Measurements from ENCODE around the gene POU6F2.

DNA sequence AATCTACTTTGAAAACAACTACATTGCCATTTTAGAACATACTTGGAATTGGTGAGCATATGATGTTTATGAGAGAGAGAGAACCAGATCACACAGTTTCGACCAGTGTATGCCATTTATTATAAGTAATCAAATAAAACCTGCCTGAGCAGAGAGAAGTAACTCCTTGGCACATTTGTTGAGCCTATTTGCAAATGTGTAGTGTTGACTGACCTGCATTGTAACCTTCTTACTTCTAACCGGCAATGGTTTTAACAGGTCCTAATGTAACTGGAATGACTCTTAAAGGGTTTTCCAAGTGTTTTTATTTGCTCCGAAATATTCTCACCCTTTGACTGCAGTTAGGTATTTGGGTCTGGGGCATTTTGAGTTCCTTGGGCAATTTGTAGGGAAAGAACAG is 167.6 kb downstream of the POU6F2 start:
- TF ChIP-seq, protein P1, sequence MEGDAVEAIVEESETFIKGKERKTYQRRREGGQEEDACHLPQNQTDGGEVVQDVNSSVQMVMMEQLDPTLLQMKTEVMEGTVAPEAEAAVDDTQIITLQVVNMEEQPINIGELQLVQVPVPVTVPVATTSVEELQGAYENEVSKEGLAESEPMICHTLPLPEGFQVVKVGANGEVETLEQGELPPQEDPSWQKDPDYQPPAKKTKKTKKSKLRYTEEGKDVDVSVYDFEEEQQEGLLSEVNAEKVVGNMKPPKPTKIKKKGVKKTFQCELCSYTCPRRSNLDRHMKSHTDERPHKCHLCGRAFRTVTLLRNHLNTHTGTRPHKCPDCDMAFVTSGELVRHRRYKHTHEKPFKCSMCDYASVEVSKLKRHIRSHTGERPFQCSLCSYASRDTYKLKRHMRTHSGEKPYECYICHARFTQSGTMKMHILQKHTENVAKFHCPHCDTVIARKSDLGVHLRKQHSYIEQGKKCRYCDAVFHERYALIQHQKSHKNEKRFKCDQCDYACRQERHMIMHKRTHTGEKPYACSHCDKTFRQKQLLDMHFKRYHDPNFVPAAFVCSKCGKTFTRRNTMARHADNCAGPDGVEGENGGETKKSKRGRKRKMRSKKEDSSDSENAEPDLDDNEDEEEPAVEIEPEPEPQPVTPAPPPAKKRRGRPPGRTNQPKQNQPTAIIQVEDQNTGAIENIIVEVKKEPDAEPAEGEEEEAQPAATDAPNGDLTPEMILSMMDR (IDR thresholded peaks at IDR 0.05) = no peak
- no peak for TF ChIP-seq POLR2AphosphoS5 (IDR thresholded peaks at IDR 0.05)
- TF ChIP-seq POLR2A (IDR thresholded peaks at IDR 0.05; ENCODE audit: low read depth) = no peak
